K562 (cell line): Measurements from ENCODE around the gene RNF34. TPM values are rescaled to one million over a fixed set of nuclear protein-coding genes. Genes with fewer than 3 reads are reported as not detected.

Experiments used
- FOXA3 ChIP-seq, 2 experiments: fragments of 450-650 bp in 1 of 2; sonication (generic) in 1 of 2; formaldehyde crosslinking; IDR thresholded peaks in 1 of 2; conservative IDR thresholded peaks in 1 of 2; 2 replicates each; pipeline versions ENCODE4 v1.4.0 to v1.8.0; 2020 to 2022; ENCODE audit warnings: mild to moderate bottlenecking in 2 of 2, missing genetic modification reagents in 1 of 2
- KHSRP ChIP-seq: fragments of 450-650 bp; IDR thresholded peaks from 2 replicates; pipeline ENCODE4 v1.6.1; 2017
- LARP7 ChIP-seq: fragments of 450-650 bp; IDR thresholded peaks from 2 replicates; pipeline ENCODE4 v1.6.1; 2016
- LCOR ChIP-seq: sonication (generic); formaldehyde crosslinking; IDR thresholded peaks from 2 replicates; pipeline ENCODE4 v1.8.0; 2022; ENCODE audit warnings: mild to moderate bottlenecking, missing genetic modification reagents
- MCM3 ChIP-seq: fragments of 450-650 bp; IDR thresholded peaks from 2 replicates; pipeline ENCODE4 v1.6.1; 2016
- NRF1 ChIP-seq, 2 experiments: fragments of 450-650 bp; IDR thresholded peaks in 1 of 2; conservative IDR thresholded peaks in 1 of 2; 2 replicates each; pipeline ENCODE4 v1.6.1; 2014; ENCODE audit warnings: mild to moderate bottlenecking in 2 of 2
- POLR2G ChIP-seq: fragments of 200-400 bp; formaldehyde crosslinking; IDR thresholded peaks from 2 replicates; pipeline ENCODE4 v1.6.1; 2017; ENCODE audit warnings: low read depth, mild to moderate bottlenecking, antibody characterized with exemption, low read length, moderate library complexity
- TEAD2 ChIP-seq: fragments of 450-650 bp; IDR thresholded peaks from 2 replicates; pipeline ENCODE4 v1.6.1; 2016; ENCODE audit warnings: missing genetic modification characterization, control low read depth, missing compliant biosample characterization
- ZBTB1 ChIP-seq: sonication (generic); formaldehyde crosslinking; IDR thresholded peaks from 2 replicates; pipeline ENCODE4 v1.8.1; 2023; ENCODE audit warnings: missing genetic modification reagents, low read depth, mild to moderate bottlenecking, borderline replicate concordance
- polyA plus RNA-seq, 8 experiments: library from polyadenylated mRNA; depleted of rRNA in 4 of 8; stranded (reverse) in 5 of 8; unstranded in 3 of 8; fragments of >200 nt; fragmentation: Nextera tagmentation in 2 of 8; fragmentation: Illumina TruSeq in 1 of 8; extraction: Ambion mirVana in 2 of 8; extraction: Trizol in 1 of 8; gene quantifications; 2 replicates each; pipeline versions ENCODE4 v1.2.1 to v1.2.3, GENCODE V29; 2011 to 2014; ENCODE audit warnings: inconsistent platforms in 1 of 8, missing spikeins in 1 of 8
- total RNA-seq, 7 experiments: library from RNA; depleted of rRNA in 6 of 7; stranded (reverse); fragments of >200 nt in 6 of 7; fragmentation: Illumina TruSeq in 2 of 7; extraction: Trizol in 2 of 7; gene quantifications; 2 replicates each; pipeline versions ENCODE4 v1.2.1 to v1.2.3, GENCODE V29; 2011 to 2021; ENCODE audit warnings: low replicate concordance in 1 of 7
- TF ChIP-seq, protein P1 (sequence below): fragments of 250-450 bp; sonication (Bioruptor Pico); IDR thresholded peaks from 2 replicates; pipeline ENCODE4 v1.8.0; 2022; ENCODE audit warnings: moderate library complexity, mild to moderate bottlenecking, inconsistent platforms
- TF ChIP-seq, protein P2 (sequence below): fragments of 250-450 bp; sonication (Bioruptor Pico); IDR thresholded peaks from 2 replicates; pipeline ENCODE4 v1.4.0; 2020; ENCODE audit warnings: mild to moderate bottlenecking, moderate library complexity
- TF ChIP-seq, protein P3 (sequence below): sonication (generic); formaldehyde crosslinking; IDR thresholded peaks from 2 replicates; pipeline ENCODE4 v1.5.0; 2020; ENCODE audit warnings: missing genetic modification reagents
- TF ChIP-seq, protein P4 (sequence below): sonication (generic); formaldehyde crosslinking; IDR thresholded peaks from 2 replicates; pipeline ENCODE4 v1.8.1; 2023; ENCODE audit warnings: mild to moderate bottlenecking, missing genetic modification reagents, moderate library complexity
- TF ChIP-seq, protein P5 (sequence below): fragments of 250-450 bp; sonication (Bioruptor Pico); IDR thresholded peaks from 2 replicates; pipeline ENCODE4 v1.4.0; 2020; ENCODE audit warnings: borderline replicate concordance
- TF ChIP-seq, protein P6 (sequence below), 2 experiments: IDR thresholded peaks; 2 replicates each; pipeline ENCODE4 v1.6.1; 2012; ENCODE audit warnings: improper control_type of control experiment in 2 of 2, low read depth in 2 of 2, low read length in 2 of 2, borderline replicate concordance in 1 of 2

The RNF34 gene
- total and polyA plus RNA-seq, 9 of the 15 experiments (the other 6 are each of a cell fraction or from before 2014, with no cell fraction given): 41.7 to 88.9 (median 54.1) TPM

DNA sequence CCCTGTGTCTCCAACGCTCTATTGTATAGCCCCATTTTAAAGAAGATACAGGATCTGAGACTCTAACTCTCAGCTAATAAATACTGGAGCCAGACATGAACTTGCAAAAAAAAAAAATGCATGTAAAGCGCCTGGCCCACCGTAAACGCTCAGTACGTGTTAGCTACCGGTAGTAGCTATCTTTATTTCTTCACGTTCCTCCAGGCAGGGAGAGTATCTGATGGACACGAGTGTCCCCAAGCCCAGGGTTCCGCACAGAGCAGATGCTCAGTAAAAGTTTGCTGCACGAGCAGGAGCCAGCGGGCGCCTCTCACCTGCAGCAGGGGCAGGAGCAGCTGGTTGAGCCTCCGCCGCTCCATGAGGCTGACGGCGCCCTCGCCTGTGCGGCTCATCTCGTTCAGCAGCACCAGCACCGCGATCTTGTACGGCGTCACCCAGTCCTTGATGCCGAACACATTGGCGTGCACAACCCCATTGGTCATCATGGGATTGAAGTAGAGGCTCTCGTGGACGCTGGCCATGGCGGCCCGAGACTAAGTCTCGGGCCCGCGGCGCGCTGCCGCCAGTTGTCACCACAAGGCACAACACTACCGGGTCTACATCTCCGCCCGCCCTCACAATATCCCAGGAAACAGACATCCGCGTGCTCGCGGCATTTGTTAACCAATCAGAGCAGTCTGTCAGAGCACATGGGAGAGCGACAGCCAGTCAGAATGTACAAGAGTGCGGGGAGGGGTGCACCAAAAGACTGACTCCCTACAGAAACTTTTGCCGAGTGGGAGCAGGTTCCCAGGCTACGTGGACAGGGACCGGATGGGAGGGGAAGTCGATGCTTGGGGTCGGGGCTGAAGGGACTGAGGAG is 47.9 kb upstream of the RNF34 start, which contains the start of gene ANAPC5 (continued):
- TF ChIP-seq ZBTB1 (peak; percentile 95), FOXA3 (CRISPR knock-in tag; conservative IDR thresholded peaks at IDR 0.05 in 1 of 2, IDR thresholded peaks at IDR 0.05 in 1 of 2) (no peak), TEAD2 (no peak), LCOR (CRISPR knock-in tag) (no peak), NRF1 (conservative IDR thresholded peaks at IDR 0.05 in 1 of 2, IDR thresholded peaks at IDR 0.05 in 1 of 2) (peak; percentile 54 to 63), KHSRP (no peak), MCM3 (no peak), POLR2G (peak; percentile 99), LARP7 (no peak)
- TF ChIP-seq, protein P1, sequence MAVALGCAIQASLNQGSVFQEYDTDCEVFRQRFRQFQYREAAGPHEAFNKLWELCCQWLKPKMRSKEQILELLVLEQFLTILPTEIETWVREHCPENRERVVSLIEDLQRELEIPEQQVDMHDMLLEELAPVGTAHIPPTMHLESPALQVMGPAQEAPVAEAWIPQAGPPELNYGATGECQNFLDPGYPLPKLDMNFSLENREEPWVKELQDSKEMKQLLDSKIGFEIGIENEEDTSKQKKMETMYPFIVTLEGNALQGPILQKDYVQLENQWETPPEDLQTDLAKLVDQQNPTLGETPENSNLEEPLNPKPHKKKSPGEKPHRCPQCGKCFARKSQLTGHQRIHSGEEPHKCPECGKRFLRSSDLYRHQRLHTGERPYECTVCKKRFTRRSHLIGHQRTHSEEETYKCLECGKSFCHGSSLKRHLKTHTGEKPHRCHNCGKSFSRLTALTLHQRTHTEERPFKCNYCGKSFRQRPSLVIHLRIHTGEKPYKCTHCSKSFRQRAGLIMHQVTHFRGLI: no peak
- TF ChIP-seq, protein P2, sequence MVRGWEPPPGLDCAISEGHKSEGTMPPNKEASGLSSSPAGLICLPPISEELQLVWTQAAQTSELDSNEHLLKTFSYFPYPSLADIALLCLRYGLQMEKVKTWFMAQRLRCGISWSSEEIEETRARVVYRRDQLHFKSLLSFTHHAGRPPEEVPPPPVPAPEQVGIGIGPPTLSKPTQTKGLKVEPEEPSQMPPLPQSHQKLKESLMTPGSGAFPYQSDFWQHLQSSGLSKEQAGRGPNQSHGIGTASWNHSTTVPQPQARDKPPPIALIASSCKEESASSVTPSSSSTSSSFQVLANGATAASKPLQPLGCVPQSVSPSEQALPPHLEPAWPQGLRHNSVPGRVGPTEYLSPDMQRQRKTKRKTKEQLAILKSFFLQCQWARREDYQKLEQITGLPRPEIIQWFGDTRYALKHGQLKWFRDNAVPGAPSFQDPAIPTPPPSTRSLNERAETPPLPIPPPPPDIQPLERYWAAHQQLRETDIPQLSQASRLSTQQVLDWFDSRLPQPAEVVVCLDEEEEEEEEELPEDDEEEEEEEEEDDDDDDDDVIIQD: no peak
- TF ChIP-seq, protein P3, sequence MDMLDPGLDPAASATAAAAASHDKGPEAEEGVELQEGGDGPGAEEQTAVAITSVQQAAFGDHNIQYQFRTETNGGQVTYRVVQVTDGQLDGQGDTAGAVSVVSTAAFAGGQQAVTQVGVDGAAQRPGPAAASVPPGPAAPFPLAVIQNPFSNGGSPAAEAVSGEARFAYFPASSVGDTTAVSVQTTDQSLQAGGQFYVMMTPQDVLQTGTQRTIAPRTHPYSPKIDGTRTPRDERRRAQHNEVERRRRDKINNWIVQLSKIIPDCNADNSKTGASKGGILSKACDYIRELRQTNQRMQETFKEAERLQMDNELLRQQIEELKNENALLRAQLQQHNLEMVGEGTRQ (CRISPR knock-in tag): peak; percentile 98
- TF ChIP-seq, protein P4, sequence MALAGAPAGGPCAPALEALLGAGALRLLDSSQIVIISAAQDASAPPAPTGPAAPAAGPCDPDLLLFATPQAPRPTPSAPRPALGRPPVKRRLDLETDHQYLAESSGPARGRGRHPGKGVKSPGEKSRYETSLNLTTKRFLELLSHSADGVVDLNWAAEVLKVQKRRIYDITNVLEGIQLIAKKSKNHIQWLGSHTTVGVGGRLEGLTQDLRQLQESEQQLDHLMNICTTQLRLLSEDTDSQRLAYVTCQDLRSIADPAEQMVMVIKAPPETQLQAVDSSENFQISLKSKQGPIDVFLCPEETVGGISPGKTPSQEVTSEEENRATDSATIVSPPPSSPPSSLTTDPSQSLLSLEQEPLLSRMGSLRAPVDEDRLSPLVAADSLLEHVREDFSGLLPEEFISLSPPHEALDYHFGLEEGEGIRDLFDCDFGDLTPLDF (CRISPR knock-in tag): peak; percentile 70; the same call in 1 of the 2 replicates
- TF ChIP-seq, protein P5, sequence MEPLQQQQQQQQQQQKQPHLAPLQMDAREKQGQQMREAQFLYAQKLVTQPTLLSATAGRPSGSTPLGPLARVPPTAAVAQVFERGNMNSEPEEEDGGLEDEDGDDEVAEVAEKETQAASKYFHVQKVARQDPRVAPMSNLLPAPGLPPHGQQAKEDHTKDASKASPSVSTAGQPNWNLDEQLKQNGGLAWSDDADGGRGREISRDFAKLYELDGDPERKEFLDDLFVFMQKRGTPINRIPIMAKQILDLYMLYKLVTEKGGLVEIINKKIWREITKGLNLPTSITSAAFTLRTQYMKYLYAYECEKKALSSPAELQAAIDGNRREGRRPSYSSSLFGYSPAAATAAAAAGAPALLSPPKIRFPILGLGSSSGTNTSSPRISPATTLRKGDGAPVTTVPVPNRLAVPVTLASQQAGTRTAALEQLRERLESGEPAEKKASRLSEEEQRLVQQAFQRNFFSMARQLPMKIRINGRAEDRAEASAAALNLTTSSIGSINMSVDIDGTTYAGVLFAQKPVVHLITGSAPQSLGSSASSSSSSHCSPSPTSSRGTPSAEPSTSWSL (CRISPR knock-in tag): no peak
- TF ChIP-seq, protein P6, sequence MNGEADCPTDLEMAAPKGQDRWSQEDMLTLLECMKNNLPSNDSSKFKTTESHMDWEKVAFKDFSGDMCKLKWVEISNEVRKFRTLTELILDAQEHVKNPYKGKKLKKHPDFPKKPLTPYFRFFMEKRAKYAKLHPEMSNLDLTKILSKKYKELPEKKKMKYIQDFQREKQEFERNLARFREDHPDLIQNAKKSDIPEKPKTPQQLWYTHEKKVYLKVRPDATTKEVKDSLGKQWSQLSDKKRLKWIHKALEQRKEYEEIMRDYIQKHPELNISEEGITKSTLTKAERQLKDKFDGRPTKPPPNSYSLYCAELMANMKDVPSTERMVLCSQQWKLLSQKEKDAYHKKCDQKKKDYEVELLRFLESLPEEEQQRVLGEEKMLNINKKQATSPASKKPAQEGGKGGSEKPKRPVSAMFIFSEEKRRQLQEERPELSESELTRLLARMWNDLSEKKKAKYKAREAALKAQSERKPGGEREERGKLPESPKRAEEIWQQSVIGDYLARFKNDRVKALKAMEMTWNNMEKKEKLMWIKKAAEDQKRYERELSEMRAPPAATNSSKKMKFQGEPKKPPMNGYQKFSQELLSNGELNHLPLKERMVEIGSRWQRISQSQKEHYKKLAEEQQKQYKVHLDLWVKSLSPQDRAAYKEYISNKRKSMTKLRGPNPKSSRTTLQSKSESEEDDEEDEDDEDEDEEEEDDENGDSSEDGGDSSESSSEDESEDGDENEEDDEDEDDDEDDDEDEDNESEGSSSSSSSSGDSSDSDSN (IDR thresholded peaks at IDR 0.05; ENCODE audit: borderline replicate concordance in 1 of 2, low read depth in 2 of 2, low read length in 2 of 2): peak in 1 of 2 experiments; percentile 49; a peak in 2 of 4 replicates
